Measurements from ENCODE around the gene SUN1.
"Not testable (repeated sequence)": the region's sequence is repeated elsewhere in the genome, so short reads cannot be mapped to it uniquely, and the experiment has no call there.

Gene SUN1

DNA sequence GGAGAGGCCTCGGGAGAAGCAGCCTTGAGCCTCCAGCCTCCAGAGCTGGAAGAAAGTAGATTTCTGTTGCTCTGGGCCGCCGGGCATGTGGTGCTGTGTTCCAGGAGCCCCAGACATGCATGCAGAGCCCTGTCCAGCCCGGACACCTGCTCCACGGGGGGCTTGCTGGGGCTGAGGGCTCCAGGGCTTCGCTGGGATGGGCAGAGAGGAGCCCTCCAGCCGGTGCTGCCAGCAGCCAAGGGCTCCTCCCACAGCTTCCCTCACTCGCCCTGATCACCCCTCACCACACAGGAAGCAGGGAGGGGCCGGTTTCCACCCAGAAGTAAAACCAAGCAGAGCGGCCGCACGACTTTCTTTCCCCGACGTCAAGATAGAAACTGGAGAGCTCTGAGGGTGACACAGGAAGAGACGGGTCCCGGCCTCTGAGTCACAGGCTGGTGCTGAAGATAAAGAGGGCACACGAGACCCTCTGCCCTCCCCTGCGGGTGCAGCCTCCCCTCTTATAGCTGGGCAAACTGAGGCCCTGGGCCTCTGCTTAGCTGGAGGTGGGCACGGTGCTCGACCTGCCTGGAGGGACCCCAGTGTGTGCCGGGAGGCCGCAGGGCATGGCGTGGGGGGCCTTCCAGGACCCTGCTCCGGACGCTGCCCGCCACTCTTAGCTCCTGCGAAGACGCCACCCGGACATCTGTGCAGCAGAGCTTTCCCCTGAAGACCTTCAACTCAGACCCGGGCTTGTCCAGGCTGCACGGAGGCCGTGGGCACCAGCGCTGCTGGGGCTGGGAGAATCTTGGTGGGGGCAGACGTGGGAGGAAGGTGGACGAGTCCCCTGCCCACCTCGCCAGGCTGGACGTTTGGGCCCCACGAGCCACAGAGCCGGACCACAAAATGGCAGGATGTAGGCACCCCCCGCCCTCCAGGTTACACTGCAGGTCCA, 91.1 kb downstream of the SUN1 start:
- DNase-seq: peak; percentile 53

DNA sequence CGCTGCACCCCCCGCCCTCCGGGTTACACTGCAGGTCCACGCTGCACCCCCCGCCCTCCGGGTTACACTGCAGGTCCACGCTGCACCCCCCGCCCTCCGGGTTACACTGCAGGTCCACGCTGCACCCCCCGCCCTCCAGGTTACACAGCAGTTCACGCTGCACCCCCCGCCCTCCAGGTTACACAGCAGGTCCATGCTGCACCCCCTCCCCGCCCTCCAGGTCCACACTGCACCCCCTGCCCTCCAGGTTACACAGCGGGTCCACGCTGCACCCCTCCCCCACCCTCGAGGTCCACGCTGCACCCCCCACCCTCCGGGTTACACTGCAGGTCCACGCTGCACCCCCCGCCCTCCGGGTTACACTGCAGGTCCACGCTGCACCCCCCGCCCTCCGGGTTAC, 91.8 kb downstream of the SUN1 start:
- DNase-seq: not testable (repeated sequence)

Measured in activated gamma-delta T cell (primary cell).